ENCODE results near the gene ATP10B.

GRCh38 chr5:160520609-160521391 lies 331.2 kb downstream of the ATP10B start:
- TF ChIP-seq CTCF (IDR thresholded peaks at IDR 0.05) (no peak), POLR2A (IDR thresholded peaks at IDR 0.05) (no peak)

Data from tibial nerve (tissue), 3 donors.